ENCODE data around the gene NUDT6.

- TF ChIP-seq PATZ1 (CRISPR knock-in tag; IDR thresholded peaks at IDR 0.05; ENCODE audit: borderline replicate concordance) (no peak), ZFP3 (CRISPR knock-in tag; IDR thresholded peaks at IDR 0.05) (no peak), ZFP30 (CRISPR knock-in tag; IDR thresholded peaks at IDR 0.05) (no peak), BACH2 (CRISPR knock-in tag; IDR thresholded peaks at IDR 0.05; ENCODE audit: borderline replicate concordance) (no peak), TSHZ2 (CRISPR knock-in tag; IDR thresholded peaks at IDR 0.05) (no peak), ARNTL (CRISPR knock-in tag; IDR thresholded peaks at IDR 0.05; ENCODE audit: borderline replicate concordance, low read depth) (no peak), ISL1 (CRISPR knock-in tag; IDR thresholded peaks at IDR 0.05) (no peak), ZNF565 (CRISPR knock-in tag; conservative IDR thresholded peaks at IDR 0.05; ENCODE audit: low read depth) (no peak), POU6F1 (CRISPR knock-in tag; IDR thresholded peaks at IDR 0.05; ENCODE audit: borderline replicate concordance, low read depth) (no peak)
Measured at GRCh38 chr4:122879001-122879400, 43.4 kb downstream of the NUDT6 start.

Measured in SK-N-SH treated with all-trans-retinoic acid at 6 μM for 48 hours (cell line).